NCI-H2196 treated with DMSO at 0.1 percent for 48 hours (cell line): Measurements from ENCODE around the gene DUXB.
A peak's percentile ranks its signal among the peaks of the same experiment; 100 is the strongest.

Source experiments
- DNase-seq: peaks from one replicate; lab custom pipeline; 2025; ENCODE audit not compliant: unreplicated experiment; lab: John Stamatoyannopoulos, UW

Gene DUXB

DNA sequence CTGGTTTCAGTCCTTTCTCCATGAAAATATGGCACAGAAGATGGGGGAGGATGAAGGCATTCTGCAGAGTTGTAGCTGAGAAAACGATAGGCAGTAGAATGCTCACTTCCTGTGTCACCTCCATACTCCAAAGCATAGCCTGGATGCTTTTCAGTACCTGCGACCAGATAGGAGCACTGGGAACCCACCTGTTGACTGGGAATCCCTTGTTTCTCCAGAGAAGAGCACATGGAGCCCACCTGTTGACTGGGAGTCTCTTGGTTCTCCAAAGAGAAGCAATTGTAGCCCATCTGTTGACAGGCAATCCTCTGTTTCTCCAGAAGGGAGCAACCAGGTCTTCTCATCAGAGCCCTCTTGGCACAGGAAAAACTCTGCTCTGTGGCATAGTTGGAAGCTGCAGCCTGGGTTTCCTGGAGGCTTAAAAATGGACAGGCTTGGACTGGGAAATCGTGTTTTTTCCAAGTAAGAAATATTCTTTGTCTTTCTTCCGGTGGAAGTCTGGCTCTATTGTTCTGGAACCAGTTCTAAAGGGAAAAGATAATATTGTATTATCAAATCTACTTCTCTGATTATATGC, 40.4 kb downstream of the DUXB start:
- DNase-seq = no peak

GRCh38 chr16:75660321-75660720, 40.9 kb downstream of the DUXB start:
- no peak for DNase-seq

GRCh38 chr16:75658175-75658574, 43.1 kb downstream of the DUXB start:
- DNase-seq = no peak

DNA sequence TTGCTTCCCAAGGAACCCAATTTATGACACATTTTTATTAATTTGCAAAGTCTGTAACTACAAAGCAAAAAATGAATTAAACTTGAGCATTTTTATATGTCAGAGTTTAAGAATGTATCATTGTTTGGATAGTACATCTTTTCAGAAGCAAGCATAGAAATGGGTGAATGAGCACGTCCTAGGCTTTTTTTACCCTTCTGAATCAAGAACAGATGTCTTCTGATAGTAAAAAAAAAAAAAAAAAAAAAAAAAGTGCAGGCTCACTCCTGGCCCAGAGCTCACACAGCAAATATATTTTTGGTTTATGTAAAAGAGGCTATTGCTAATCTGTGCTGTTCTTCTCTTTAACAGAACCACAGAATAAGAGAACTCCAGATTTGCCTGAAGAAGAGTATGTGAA, 47.3 kb downstream of the DUXB start:
- DNase-seq = no peak

GRCh38 chr16:75648265-75649076, 52.8 kb downstream of the DUXB start:
- DNase-seq = peak; percentile 17

DNA sequence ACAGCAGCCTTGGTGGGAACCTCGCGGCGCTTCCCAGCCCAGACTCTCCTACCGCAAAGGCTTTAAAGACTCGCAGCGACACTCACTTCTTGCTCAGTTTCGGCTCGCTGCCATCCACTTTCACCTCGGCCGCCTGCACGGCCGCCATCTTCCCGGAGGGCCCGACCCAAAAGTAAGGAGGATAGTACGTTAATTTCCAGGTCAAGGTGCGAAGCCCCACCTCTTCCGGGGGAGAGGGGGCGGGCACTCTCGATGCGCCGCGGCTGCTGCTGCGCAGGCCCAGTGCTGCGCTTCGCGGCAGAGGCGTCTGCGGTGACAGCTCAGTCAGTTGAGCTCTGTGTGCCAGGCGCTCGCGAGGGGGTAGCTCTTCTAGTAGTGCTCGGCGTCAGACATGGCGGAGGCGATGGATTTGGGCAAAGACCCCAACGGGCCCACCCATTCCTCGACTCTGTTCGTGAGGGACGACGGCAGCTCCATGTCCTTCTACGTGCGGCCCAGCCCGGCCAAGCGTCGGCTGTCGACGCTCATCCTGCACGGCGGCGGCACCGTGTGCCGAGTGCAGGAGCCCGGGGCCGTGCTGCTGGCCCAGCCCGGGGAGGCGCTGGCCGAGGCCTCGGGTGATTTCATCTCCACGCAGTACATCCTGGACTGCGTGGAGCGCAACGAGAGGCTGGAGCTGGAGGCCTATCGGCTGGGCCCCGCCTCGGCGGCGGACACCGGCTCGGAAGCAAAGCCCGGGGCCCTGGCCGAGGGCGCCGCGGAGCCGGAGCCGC, 53.6 kb downstream of the DUXB start, which contains the start of the genes KARS1 and TERF2IP:
TSS of gene KARS1 (minus strand) at position 174 of the 773 bp plus-strand sequence. CDS start at position 148, 26 bp downstream.
TSS of gene TERF2IP (plus strand) at position 282 of the 773 bp plus-strand sequence. CDS start at position 392, 110 bp downstream.
- peak; percentile 50 for DNase-seq

- DNase-seq = no peak
These were observed 54.2 kb downstream of the DUXB start for GRCh38 chr16:75647112-75647491.

DNA sequence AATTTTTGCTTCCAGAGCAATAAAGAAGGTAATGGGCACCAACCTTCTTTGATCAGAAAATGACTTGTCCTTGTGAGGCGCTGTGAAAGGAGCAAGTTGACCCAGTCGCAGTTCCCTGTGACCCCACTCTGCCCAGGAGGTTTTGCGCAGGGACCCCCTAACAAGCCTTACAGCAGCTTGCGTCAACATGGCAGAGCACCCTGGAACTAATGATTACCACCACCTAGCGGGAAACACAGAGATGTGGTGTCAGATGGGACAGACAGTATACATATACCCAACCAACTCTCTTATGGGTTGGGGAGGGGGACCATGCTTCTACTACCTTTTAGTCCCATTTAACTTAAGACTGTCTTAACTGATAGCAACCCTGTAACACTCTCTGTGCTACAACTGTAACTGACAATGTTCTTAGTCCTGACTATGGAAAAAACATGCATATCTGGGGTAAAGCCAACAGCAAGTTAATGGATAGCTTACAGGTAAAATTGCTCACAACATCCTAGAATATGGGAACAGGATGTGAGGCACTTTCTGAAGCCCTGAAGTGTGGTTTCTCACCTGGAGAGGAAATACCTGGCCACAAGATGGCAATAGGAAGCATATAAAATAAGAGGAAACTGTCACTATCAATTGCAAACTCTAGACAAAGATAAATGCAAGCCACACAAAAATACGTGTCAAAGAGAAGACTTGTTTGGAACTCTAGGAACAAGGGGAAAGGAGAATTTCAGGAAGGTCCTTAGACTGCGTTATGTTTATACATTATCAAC, 56.8 kb downstream of the DUXB start:
- no peak for DNase-seq
